ENCODE results near the gene TP53I11. TPM values are rescaled to one million over a fixed set of nuclear protein-coding genes. Genes with fewer than 3 reads are reported as not detected.

Gene TP53I11
- polyA plus RNA-seq, 12 donors: 33.0 to 150 (median 42.2) TPM; not detected in 1

DNA sequence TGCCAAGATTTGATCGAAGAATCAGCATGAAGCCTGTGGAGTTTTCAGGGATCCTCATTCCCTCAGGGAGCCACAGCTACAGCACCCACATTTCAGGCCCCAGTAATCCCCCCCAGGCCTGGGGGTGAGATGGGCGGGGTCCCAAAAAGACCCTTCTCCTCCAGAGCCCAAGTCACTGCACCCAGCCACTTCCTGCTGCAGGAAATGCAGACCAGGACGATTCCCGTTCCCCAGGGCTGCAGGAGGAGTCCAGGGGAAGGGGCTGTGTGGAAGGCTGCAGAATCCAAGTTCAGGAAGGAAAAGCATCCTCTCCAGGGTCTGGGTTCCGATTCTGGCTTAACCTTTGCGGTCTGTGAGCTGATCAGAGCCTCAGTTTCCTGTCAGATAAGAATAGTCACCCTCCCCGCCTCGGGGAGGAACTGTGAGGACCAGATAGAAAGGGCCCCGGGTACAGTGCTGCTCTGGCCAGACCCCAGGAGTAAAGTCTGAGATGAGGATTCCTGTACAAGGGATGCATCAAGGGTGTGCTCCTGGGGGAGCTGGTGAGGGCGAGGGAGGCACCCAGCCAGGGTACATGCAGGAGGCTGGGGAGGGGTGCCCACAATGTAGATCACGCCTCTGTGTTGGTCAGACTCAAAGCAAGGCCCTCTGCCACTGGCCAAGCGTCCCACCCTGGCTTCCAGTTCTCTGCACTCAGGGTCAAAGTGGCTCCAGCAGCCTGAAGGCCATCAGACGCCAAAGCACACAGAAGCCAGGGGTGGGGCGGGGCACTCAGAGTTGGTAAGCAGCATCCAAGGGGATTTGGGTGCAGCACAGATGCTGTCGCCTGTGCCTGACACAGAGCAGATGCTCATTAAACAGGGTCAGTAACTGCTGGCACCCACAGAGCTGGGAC is 30.1 kb upstream of the TP53I11 start:
- DNase-seq: no peak

GRCh38 chr11:44979543-44980399 is 29.1 kb upstream of the TP53I11 start:
- DNase-seq: no peak

GRCh38 chr11:44978961-44979331 is 28.3 kb upstream of the TP53I11 start:
- DNase-seq: no peak

- DNase-seq: no peak
Observed at GRCh38 chr11:44978274-44978960, 27.7 kb upstream of the TP53I11 start.

DNA sequence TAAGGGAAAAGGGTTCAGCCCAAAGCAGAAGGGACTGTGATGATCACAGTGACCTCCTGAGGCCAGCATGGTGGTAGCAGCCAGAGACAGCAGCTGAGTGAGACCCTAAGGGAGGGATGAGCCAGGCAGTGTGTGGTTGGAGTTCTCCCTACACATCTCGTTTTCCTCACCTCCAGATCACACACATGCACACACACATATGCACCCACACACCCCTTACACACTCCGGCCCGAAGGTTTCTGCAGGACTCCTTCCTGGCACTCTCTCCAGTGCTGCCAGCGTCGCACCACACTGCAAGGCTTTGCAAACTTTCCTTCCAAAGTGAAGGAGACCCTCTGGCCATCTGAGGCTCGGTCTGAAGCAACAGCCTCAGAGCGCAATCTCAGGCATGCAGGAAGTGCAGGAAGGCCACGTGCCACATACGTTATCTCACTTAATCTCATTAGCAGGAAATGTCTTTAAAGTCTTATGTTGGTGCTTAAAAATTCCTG is 26.9 kb upstream of the TP53I11 start:
- DNase-seq: no peak

- no peak for DNase-seq
Observed at GRCh38 chr11:44976576-44976975, 25.9 kb upstream of the TP53I11 start.

DNA sequence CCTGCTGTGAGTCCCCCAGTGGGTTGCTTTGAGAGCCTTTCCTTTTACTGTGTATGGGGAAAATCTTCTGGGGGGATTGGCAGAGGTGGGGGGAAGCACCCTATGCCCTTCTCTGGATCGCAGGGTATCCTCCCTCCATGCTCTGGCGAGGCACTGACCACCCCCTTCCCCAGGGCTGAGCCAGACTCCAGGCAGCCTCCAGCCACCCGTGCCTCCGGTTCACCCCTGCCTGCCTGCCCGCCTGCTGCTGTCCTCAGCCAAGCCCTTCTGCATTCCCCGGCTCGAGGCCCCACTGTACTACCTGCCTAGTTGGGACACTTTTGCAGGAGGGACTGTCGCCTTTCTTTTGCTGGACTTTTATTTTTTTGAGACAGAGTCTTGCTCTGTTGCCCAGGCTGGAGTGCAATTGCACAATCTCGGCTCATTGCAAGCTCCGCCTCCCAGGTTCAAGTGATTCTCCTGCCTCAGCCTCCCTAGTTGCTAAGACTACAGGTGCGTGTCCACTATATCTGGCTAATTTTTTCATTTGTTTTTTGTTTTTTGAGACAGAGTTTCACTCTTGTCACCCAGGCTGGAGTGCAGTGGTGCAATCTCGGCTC is 23.8 kb upstream of the TP53I11 start:
- DNase-seq: no peak

DNA sequence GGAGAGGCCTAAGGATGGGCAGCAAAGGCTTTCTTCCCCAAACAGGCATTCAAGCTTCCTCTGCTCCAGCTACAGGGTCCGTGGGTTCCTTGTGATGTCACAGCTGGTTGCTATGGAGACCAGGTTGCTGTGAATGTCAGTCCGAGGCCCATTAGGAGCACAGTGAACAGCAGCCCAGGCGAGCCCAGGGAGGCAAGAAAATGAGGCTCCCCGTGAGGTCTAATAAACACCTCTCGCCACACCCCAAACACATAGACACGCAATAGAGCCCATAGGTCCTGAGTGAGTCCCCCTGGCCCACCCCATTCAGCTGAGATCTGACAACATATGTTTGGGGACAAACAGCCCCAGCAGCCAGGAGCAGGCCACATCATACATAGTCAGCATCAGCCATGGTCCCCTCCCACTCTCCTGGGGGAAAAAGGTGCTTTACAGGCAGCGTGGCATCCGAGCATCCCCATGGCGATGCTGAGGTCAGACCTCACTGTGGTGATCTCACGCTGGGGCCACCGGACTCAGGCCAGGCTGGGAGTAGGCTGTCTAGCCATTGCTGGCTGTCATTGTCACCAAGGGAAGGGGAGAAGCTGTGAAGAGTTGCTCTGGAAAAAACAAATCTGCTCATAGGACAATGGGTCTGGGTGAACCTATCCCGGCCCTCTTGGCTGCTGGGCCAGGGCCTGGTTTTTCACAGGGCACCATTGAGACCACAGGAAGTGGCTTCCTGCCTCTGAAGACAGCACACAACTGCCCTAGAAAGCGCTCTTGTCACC is 23.1 kb upstream of the TP53I11 start:
- DNase-seq: no peak

GRCh38 chr11:44972746-44973435 is 22.2 kb upstream of the TP53I11 start:
- DNase-seq: no peak

DNA sequence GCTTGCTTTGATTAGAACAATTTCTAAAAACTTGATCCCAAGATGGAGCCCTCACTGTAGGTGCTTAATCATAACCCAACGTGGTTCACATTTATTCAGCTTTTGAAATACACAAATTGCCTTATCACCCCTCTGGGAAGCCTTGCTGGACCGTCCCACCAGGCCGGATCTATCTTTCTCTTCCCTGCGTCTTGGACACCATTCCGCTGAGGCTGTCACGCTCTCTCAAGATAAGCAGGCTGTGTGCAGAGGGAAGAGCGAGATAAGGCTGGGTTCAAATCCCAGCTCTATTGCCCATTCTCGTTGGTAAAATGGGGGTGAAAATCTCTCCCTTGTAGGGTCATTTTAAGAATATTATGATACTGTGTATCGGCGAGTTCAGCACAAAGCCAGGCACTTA is 20.5 kb upstream of the TP53I11 start:
- DNase-seq: no peak

DNA sequence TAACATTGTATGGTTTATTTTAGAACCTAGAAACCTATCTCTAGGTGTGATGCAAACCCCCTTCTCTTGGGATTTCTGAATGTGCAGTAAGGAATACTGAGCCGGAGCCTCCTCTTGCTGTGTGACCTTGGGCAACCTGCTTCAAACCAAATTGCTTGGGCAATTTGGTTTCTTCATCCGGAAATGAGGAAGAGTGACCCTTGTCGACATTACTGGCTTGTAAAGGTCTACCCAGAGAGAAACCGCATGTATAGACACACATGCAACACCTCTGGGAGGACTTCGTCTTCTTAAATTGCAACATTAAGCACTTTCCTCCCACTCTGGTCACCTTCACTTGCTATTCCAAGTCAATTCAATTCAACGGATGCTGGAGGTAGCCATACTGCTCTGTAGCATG is 19.6 kb upstream of the TP53I11 start:
- DNase-seq: no peak

GRCh38 chr11:44969651-44970252 is 19.1 kb upstream of the TP53I11 start:
- DNase-seq: no peak

GRCh38 chr11:44968510-44968909 is 17.8 kb upstream of the TP53I11 start:
- no peak for DNase-seq

GRCh38 chr11:44967930-44968496 is 17.3 kb upstream of the TP53I11 start:
- DNase-seq: no peak

GRCh38 chr11:44966694-44967093 is 16.0 kb upstream of the TP53I11 start:
- DNase-seq: no peak

GRCh38 chr11:44964526-44965209 is 14.0 kb upstream of the TP53I11 start:
- no peak for DNase-seq

- DNase-seq: no peak
Observed at GRCh38 chr11:44963948-44964347, 13.3 kb upstream of the TP53I11 start.

- no peak for DNase-seq
Observed at GRCh38 chr11:44963136-44963535, 12.5 kb upstream of the TP53I11 start.

GRCh38 chr11:44962464-44962863 is 11.8 kb upstream of the TP53I11 start:
- no peak for DNase-seq

All from muscle of arm (tissue), 12 donors.